Lung (tissue), 13 donors: ENCODE measurements around the gene TIMM23. TPM values are rescaled to one million over a fixed set of nuclear protein-coding genes. Genes with fewer than 3 reads are reported as not detected.

Source experiments
- ATAC-seq: fragments of 200-7000 bp; cut with Tn5 transposase; one replicate; pipeline ENCODE4 v1.9.1; 2020; ENCODE audit warnings: moderate number of reproducible peaks; ENCODE audit not compliant: insufficient read depth, low FRiP score
- DNase-seq, 3 donors: peaks; one replicate each; pipeline ENCODE4 v3.0.0-alpha.2; 2013 to 2017
- H3K27ac ChIP-seq, 2 donors: one replicate each; pipeline ENCODE4 v1.5.1; 2013; ENCODE audit warnings: mild to moderate bottlenecking in 2 of 2, moderate library complexity in 2 of 2, control low read depth in 1 of 2, inconsistent platforms in 1 of 2, low read depth in 1 of 2, low read length in 1 of 2
- H3K27me3 ChIP-seq, 3 donors: one replicate each; pipeline ENCODE4 v1.5.1; 2013; ENCODE audit warnings: low read length in 2 of 3; ENCODE audit not compliant: control insufficient read depth in 3 of 3, insufficient read depth in 3 of 3
- H3K36me3 ChIP-seq, 4 donors: one replicate each; pipeline ENCODE4 v1.5.1; 2013; ENCODE audit warnings: low read length in 4 of 4, mild to moderate bottlenecking in 1 of 4, moderate library complexity in 1 of 4; ENCODE audit not compliant: control insufficient read depth in 4 of 4, insufficient read depth in 4 of 4
- H3K4me1 ChIP-seq, 5 donors: one replicate each; pipeline ENCODE4 v1.5.1; 2013; ENCODE audit warnings: low read length in 5 of 5, mild to moderate bottlenecking in 2 of 5, moderate library complexity in 1 of 5; ENCODE audit not compliant: control insufficient read depth in 5 of 5, insufficient read depth in 5 of 5
- H3K4me3 ChIP-seq: one replicate; pipeline ENCODE4 v1.5.1; 2013; ENCODE audit warnings: mild to moderate bottlenecking, control low read depth, moderate library complexity
- H3K9ac ChIP-seq, 2 donors: one replicate each; pipeline ENCODE4 v1.5.1; 2013; ENCODE audit warnings: low read length in 2 of 2, control low read depth in 1 of 2; ENCODE audit not compliant: insufficient read depth in 1 of 2
- H3K9me3 ChIP-seq, 4 donors: one replicate each; pipeline ENCODE4 v1.5.1; 2013; ENCODE audit warnings: low read length in 3 of 4, mild to moderate bottlenecking in 1 of 4, moderate library complexity in 1 of 4; ENCODE audit not compliant: control insufficient read depth in 4 of 4, insufficient read depth in 3 of 4
- CTCF ChIP-seq: IDR thresholded peaks from 2 replicates; pipeline ENCODE4 v1.5.1; 2012; ENCODE audit warnings: mild to moderate bottlenecking; ENCODE audit errors: control extremely low read depth, extremely low read depth
- WGBS, 2 donors: extraction: QIAGEN DNeasy Blood & Tissue Kit; methylation state at CpG; one replicate each; pipeline ENCODE4 v1.1.7; 2013; 5-methylcytosine and 5-hydroxymethylcytosine counted together
- polyA plus RNA-seq, 2 donors: library from polyadenylated mRNA; stranded (reverse); fragments of 200-250 nt; gene quantifications; one replicate each; pipeline ENCODE4 v1.2.1, GENCODE V29; 2013
- small RNA-seq: library from RNA; depleted of rRNA; stranded (forward); fragments of <200 nt; gene quantifications from one replicate; pipeline ENCODE3, GENCODE V24; 2014; ENCODE audit warnings: low replicate concordance
- total RNA-seq, 2 donors: library from RNA; depleted of rRNA in 1 of 2; stranded (reverse); fragments of >200 nt in 1 of 2; gene quantifications; one replicate each; pipeline ENCODE4 v1.2.1, GENCODE V29; 2014 to 2021
- donor health status: control.
- donor health status: control.
- donor health status: Bipolar disorder and iron deficiency.
- donor health status: healthy.
- donor health status: DM: yes; HTN: yes; CAD: no.

Gene TIMM23
- total and polyA plus RNA-seq, 4 donors = 37.0 to 63.1 (median 46.5) TPM

- Histone ChIP-seq H3K27me3 (no peaks in the 10 kb centered on the region), H3K4me3 (no peak overlapping the region), H3K4me1 (peaks cover 0 to 19% (median 0%) of the 10 kb centered on the region in 5 donors), H3K9ac (no peak overlapping the region), H3K36me3 (no peaks in the 10 kb centered on the region), H3K27ac (no peak overlapping the region), H3K9me3 (no peaks in the 10 kb centered on the region)
- WGBS, 2 donors = 54 to 78% methylated on average over 7 of the region's 7 CpGs
- DNase-seq (peak; percentile 16 to 45 (median 24)), ATAC-seq (no peak)
- TF ChIP-seq CTCF = no peak
Measured at GRCh38 chr10:46052057-46052790, 79.9 kb downstream of the TIMM23 start.

GRCh38 chr10:46052791-46053375, 80.6 kb downstream of the TIMM23 start:
- WGBS, 2 donors = 84 to 91% methylated on average over 6 of the region's 6 CpGs
- H3K27me3 ChIP-seq = no peaks in the 10 kb centered on the region
- DNase-seq (no peak), ATAC-seq (no peak)
- peaks cover 0 to 19% (median 0%) of the 10 kb centered on the region in 5 donors for H3K4me1 ChIP-seq
- TF ChIP-seq CTCF = no peak
- no peak overlapping the region for H3K4me3 ChIP-seq
- H3K9ac ChIP-seq = no peak overlapping the region
- H3K27ac ChIP-seq = no peak overlapping the region
- H3K9me3 ChIP-seq = peaks cover 0 to 2% (median 0%) of the 10 kb centered on the region in 4 donors
- H3K36me3 ChIP-seq = no peaks in the 10 kb centered on the region

Small RNA genes lying within 50 kb of the gene (small RNA-seq; reads per million reads assigned to genes)
- gene SNORA74C-1 = not detected

Other genes with a start within 250 kb of the TIMM23 start
- gene WASHC2C, start 245.2 kb upstream of the TIMM23 start, total RNA-seq = 10 to 100 TPM; 34.6 to 70.1 TPM
- gene WASHC2C, start 245.2 kb upstream of the TIMM23 start, polyA plus RNA-seq = 10 to 100 TPM; 20.2 to 32.6 TPM
- gene AGAP4, start 125.0 kb upstream of the TIMM23 start, total RNA-seq = 10 to 100 TPM; 15.2 to 16.6 TPM
- 10 to 100 TPM in 1 of 2 donors, 1 to 10 TPM in 1; 7.1 to 12.7 TPM for gene AGAP4, start 125.0 kb upstream of the TIMM23 start, polyA plus RNA-seq
- gene NCOA4, start 58.1 kb downstream of the TIMM23 start, total RNA-seq = 100 to 1,000 TPM; 123 to 281 TPM
- gene NCOA4, start 58.1 kb downstream of the TIMM23 start, polyA plus RNA-seq = 10 to 100 TPM; 40.5 to 94.7 TPM
- under 1 TPM in 1 of 2 donors, not detected in 1; 0.64 TPM for gene MSMB, start 73.8 kb downstream of the TIMM23 start, total RNA-seq
- gene MSMB, start 73.8 kb downstream of the TIMM23 start, polyA plus RNA-seq = 10 to 100 TPM; 18.5 to 62.7 TPM